Heart left ventricle (tissue), 16 donors: Measurements from ENCODE around the gene RNF213. TPM values are rescaled to one million over a fixed set of nuclear protein-coding genes. Genes with fewer than 3 reads are reported as not detected.

Source experiments
- ATAC-seq, 4 donors: fragments of 200-7000 bp; cut with Tn5 transposase; one replicate each; pipeline ENCODE4 v1.9.1; 2020 to 2022; ENCODE audit warnings: moderate library complexity in 4 of 4, mild to moderate bottlenecking in 3 of 4, moderate number of reproducible peaks in 1 of 4
- DNase-seq, 5 donors: peaks; one replicate each; pipeline ENCODE4 v3.0.0-alpha.2; 2020
- H3K27ac ChIP-seq, 12 donors: fragments of 200-600 bp; sonication (generic) in 4 of 12; one replicate each; pipeline versions ENCODE4 v1.5.0 to v1.8.0; 2016 to 2022; ENCODE audit warnings: mild to moderate bottlenecking in 2 of 12
- H3K27me3 ChIP-seq, 9 donors: fragments of 200-600 bp; sonication (generic) in 2 of 9; one replicate each; pipeline versions ENCODE4 v1.5.1 to v1.8.0; 2016 to 2022; ENCODE audit warnings: mild to moderate bottlenecking in 3 of 9
- H3K36me3 ChIP-seq, 9 donors: fragments of 200-600 bp; sonication (generic) in 2 of 9; one replicate each; pipeline versions ENCODE4 v1.5.0 to v1.8.0; 2018 to 2022; ENCODE audit warnings: mild to moderate bottlenecking in 2 of 9
- H3K4me1 ChIP-seq, 12 donors: fragments of 200-600 bp; sonication (generic) in 4 of 12; one replicate each; pipeline versions ENCODE4 v1.5.0 to v1.8.0; 2016 to 2022; ENCODE audit warnings: mild to moderate bottlenecking in 3 of 12
- H3K4me3 ChIP-seq, 12 donors: fragments of 200-600 bp; sonication (generic) in 4 of 12; one replicate each; pipeline versions ENCODE4 v1.5.0 to v1.8.0; 2017 to 2022; ENCODE audit warnings: mild to moderate bottlenecking in 9 of 12, moderate library complexity in 4 of 12
- H3K9me3 ChIP-seq, 12 donors: fragments of 200-600 bp; sonication (generic) in 4 of 12; one replicate each; pipeline versions ENCODE4 v1.5.0 to v1.8.0; 2016 to 2022; ENCODE audit warnings: mild to moderate bottlenecking in 1 of 12
- CTCF ChIP-seq, 12 donors: fragments of 200-600 bp; sonication (generic) in 4 of 12; IDR thresholded peaks; one replicate each; pipeline versions ENCODE4 v1.5.0 to v1.8.0; 2018 to 2022; ENCODE audit warnings: antibody characterized with exemption in 12 of 12, mild to moderate bottlenecking in 5 of 12
- POLR2A ChIP-seq, 2 donors: fragments of 450-650 bp; IDR thresholded peaks; one replicate each; pipeline ENCODE4 v1.6.1; 2017; ENCODE audit warnings: antibody characterized with exemption in 2 of 2, mild to moderate bottlenecking in 2 of 2, moderate library complexity in 2 of 2
- WGBS, 4 donors: extraction: QIAGEN DNeasy Blood & Tissue Kit in 2 of 4; methylation state at CpG; one replicate each; pipeline versions ENCODE4 v1.1.5 to v1.1.7; 2013 to 2018; 5-methylcytosine and 5-hydroxymethylcytosine counted together
- intact Hi-C, 10 donors: fragments of 100-400 bp; cut with DNase I; formaldehyde crosslinking; loops; one replicate each; pipeline versions ENCODE4 v1.11.1 to v1.14.2; 2022
- polyA plus RNA-seq, 2 donors: library from polyadenylated mRNA; stranded (reverse); fragments of 200-250 nt; gene quantifications; one replicate each; pipeline ENCODE4 v1.2.3, GENCODE V29; 2013
- total RNA-seq, 9 donors: library from RNA; depleted of rRNA in 2 of 9; stranded (reverse); fragments of >200 nt in 2 of 9; fragmentation: NEBNext Ultra II Directional in 3 of 9; extraction: Animal tissue kit (Norgen Biotek cat#: 25700) in 3 of 9; gene quantifications; one replicate each; pipeline versions ENCODE4 v1.1.0 to v1.2.4, GENCODE V29; 2016 to 2023
- donor health status: ischemic (EF 13 %, LVEDD 7.1; RV severe dilation, severe dysfunction).
- donor health status: healthy with polysubstance abuse.
- donor health status: DM: no; HTN: yes; CAD: no.
- donor health status: DM: no; HTN: no; CAD: no.
- donor health status: ischemic (EF 25% LVEDD 6.9; RV normal size, moderate dysfunction).
- donor health status: ischemic (EF 25% LVEDD 5.7; RV mildly dilated, moderate dysfunction).
- donor health status: healthy.
- donor health status: DM: yes; HTN: yes; CAD: no.
- donor health status: ischemic (EF 35%, LVEDD 5.7; RV mildly dilated, moderate dysfunction).
- donor health status: nonischemic (EF 11% LVEDD 7.7; RV severe dilation, severe dysfunction).
- donor health status: DM: yes; HTN: yes; CAD: no.
- donor health status: PGD.
- donor health status: ischemic (EF 29% LVEDD 5.4; RV normal size, mild dysfunction).
- donor health status: nonischemic (EF 23%, LVEDD 6.1; RV moderate dilation, normal function).

RNF213 gene
- total and polyA plus RNA-seq, 11 donors = 23.1 to 167 (median 31.4) TPM

DNA sequence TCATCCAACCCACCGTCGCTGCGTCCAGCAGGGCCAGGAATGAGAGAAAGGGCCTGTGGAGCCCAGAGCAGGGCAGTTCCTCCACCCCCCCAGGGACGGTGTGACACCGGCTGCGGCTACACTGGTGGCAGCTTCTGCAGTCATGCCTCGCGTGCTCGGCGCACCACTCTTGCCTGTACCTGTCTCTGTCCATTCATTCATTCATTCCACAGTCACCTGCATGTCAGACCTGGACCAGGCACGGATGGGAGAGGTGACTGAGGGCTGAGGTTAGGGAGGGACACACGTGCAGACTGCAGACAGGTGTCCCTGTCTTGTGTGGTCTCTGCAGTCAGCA is 181.6 kb downstream of the RNF213 start:
- H3K27ac ChIP-seq = no peak overlapping the region
- TF ChIP-seq POLR2A (IDR thresholded peaks at IDR 0.05) = no peak
- TF ChIP-seq CTCF (IDR thresholded peaks at IDR 0.05) = no peak
- no peaks in the 10 kb centered on the region for H3K36me3 ChIP-seq
- ATAC-seq (no peak), DNase-seq (no peak)
- no peak overlapping the region for H3K4me3 ChIP-seq
- peaks cover 0 to 4% (median 0%) of the 10 kb centered on the region in 9 donors for H3K27me3 ChIP-seq
- 83 to 88% (median 86%) methylated on average over 5 to 12 of the region's 12 CpGs for WGBS, 4 donors
- intact Hi-C loops = no loop called here
- H3K9me3 ChIP-seq = no peaks in the 10 kb centered on the region
- H3K4me1 ChIP-seq = no peaks in the 10 kb centered on the region

- no peak for DNase-seq
- intact Hi-C loops = no loop called here
- Histone ChIP-seq H3K4me1 (no peaks in the 10 kb centered on the region), H3K27me3 (peaks cover 0 to 4% (median 0%) of the 10 kb centered on the region in 9 donors), H3K4me3 (no peak overlapping the region), H3K36me3 (no peaks in the 10 kb centered on the region), H3K27ac (no peak overlapping the region), H3K9me3 (no peaks in the 10 kb centered on the region)
- TF ChIP-seq POLR2A (IDR thresholded peaks at IDR 0.05) (no peak), CTCF (IDR thresholded peaks at IDR 0.05) (no peak)
- no peak for ATAC-seq
- 89 to 94% (median 93%) methylated on average over 3 to 4 of the region's 4 CpGs for WGBS, 4 donors
Measured at GRCh38 chr17:80442764-80443163, 182.1 kb downstream of the RNF213 start.

GRCh38 chr17:80443498-80443897 is 182.8 kb downstream of the RNF213 start:
- ATAC-seq = no peak

DNA sequence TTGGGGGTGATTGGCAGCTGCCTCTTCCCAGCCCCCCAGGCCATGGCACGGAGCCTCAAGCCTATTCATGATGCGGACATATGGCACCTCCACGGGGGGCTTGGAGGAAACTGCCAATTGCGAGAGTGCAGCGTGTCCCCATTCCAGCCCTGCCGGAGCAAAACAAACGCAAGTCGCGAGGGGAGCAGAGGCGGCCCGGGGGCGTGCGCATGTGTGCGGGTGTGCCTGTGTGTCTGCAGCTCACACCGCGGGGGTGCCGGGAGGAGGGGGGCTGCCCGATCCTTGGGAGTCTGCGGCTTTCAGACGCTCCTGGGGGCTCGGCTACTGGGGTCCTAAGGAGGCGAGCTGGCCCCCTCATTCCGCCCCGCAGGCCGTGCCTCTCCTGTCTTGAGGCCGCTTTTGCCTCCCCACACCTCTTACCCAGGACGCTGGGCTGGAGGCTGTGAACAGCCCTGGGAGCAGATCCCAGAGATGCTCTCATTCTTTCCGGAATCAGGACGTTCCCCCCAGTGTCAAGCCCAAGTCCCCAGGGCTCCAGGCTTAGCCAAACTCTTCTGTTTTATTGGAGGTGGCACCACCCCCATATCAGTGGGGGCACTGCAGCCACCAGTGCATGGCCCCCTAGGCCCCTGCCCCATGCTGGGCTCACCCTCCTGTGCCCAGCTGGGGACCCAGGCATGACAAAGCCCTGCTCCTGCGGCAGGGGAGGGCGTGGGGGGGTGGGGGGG is 183.4 kb downstream of the RNF213 start:
- no peak for DNase-seq
- Histone ChIP-seq H3K36me3 (no peaks in the 10 kb centered on the region), H3K27ac (no peak overlapping the region), H3K4me1 (no peaks in the 10 kb centered on the region), H3K9me3 (no peaks in the 10 kb centered on the region), H3K27me3 (peaks cover 0 to 4% (median 0%) of the 10 kb centered on the region in 9 donors), H3K4me3 (no peak overlapping the region)
- ATAC-seq = no peak
- TF ChIP-seq POLR2A (IDR thresholded peaks at IDR 0.05) (no peak), CTCF (IDR thresholded peaks at IDR 0.05) (no peak)
- intact Hi-C loops = no loop called here
- 23 to 33% (median 25%) methylated on average over 19 to 31 of the region's 31 CpGs for WGBS, 4 donors

More at GRCh38 chr17:80443498-80443897, 182.8 kb downstream of the RNF213 start:
- H3K27ac ChIP-seq = no peak overlapping the region
- TF ChIP-seq POLR2A (IDR thresholded peaks at IDR 0.05) (no peak), CTCF (IDR thresholded peaks at IDR 0.05) (no peak)
- no peaks in the 10 kb centered on the region for H3K4me1 ChIP-seq
- intact Hi-C loops = no loop called here
- no peak overlapping the region for H3K4me3 ChIP-seq
- DNase-seq = no peak
- no peaks in the 10 kb centered on the region for H3K36me3 ChIP-seq
- H3K9me3 ChIP-seq = no peaks in the 10 kb centered on the region
- 38 to 74% (median 44%) methylated on average over 3 to 12 of the region's 12 CpGs for WGBS, 4 donors
- peaks cover 0 to 4% (median 0%) of the 10 kb centered on the region in 9 donors for H3K27me3 ChIP-seq
